ENCODE data around the gene RRP1.

Gene RRP1

GRCh38 chr21:43806017-43806710, 16.8 kb downstream of the RRP1 start:
- H3K4me3 ChIP-seq = no peak overlapping the region

GRCh38 chr21:43808367-43808766, 19.0 kb downstream of the RRP1 start:
- H3K9ac ChIP-seq (ENCODE audit: insufficient read length) = no peak overlapping the region
- no peak for DNase-seq (ENCODE audit: low read depth, low spot score)
- peaks cover 4% of the 10 kb centered on the region; the same call in 1 of the 2 replicates for H3K36me3 ChIP-seq (ENCODE audit: insufficient read depth, low read length)
- H3K4me3 ChIP-seq = no peak overlapping the region
- no peaks in the 10 kb centered on the region for H3K9me3 ChIP-seq (ENCODE audit: low read depth, low read length)
- no peak overlapping the region for H3K27ac ChIP-seq
- no peak for TF ChIP-seq FOXP2 (optimal IDR thresholded peaks at IDR 0.05; ENCODE audit: control extremely low read depth, extremely low read length, insufficient read depth)
- TF ChIP-seq EZH2 (IDR thresholded peaks at IDR 0.05) = no peak
- TF ChIP-seq POLR2AphosphoS5 (IDR thresholded peaks at IDR 0.05; ENCODE audit: borderline replicate concordance, low read depth, low read length) = no peak

More at GRCh38 chr21:43806017-43806710, 16.8 kb downstream of the RRP1 start:
- no peaks in the 10 kb centered on the region for H3K9me3 ChIP-seq (ENCODE audit: low read depth, low read length)
- DNase-seq (ENCODE audit: low read depth, low spot score) = no peak
- TF ChIP-seq POLR2AphosphoS5 (IDR thresholded peaks at IDR 0.05; ENCODE audit: borderline replicate concordance, low read depth, low read length) = no peak
- peaks cover 25% of the 10 kb centered on the region; the same call in 1 of the 2 replicates for H3K36me3 ChIP-seq (ENCODE audit: insufficient read depth, low read length)
- no peak overlapping the region for H3K9ac ChIP-seq (ENCODE audit: insufficient read length)
- peak overlapping the region; percentile 64 for H3K27ac ChIP-seq

GRCh38 chr21:43808832-43809251, 19.5 kb downstream of the RRP1 start:
- no peak for DNase-seq (ENCODE audit: low read depth, low spot score)
- H3K4me3 ChIP-seq = no peak overlapping the region
- no peaks in the 10 kb centered on the region for H3K9me3 ChIP-seq (ENCODE audit: low read depth, low read length)
- peaks cover 2% of the 10 kb centered on the region; the same call in 1 of the 2 replicates for H3K36me3 ChIP-seq (ENCODE audit: insufficient read depth, low read length)
- no peak overlapping the region for H3K27ac ChIP-seq
- no peak overlapping the region for H3K9ac ChIP-seq (ENCODE audit: insufficient read length)
- TF ChIP-seq POLR2AphosphoS5 (IDR thresholded peaks at IDR 0.05; ENCODE audit: borderline replicate concordance, low read depth, low read length) = no peak
- no peak for TF ChIP-seq FOXP2 (optimal IDR thresholded peaks at IDR 0.05; ENCODE audit: control extremely low read depth, extremely low read length, insufficient read depth)
- TF ChIP-seq EZH2 (IDR thresholded peaks at IDR 0.05) = no peak

GRCh38 chr21:43809346-43809799, 20.0 kb downstream of the RRP1 start:
- no peaks in the 10 kb centered on the region for H3K36me3 ChIP-seq (ENCODE audit: insufficient read depth, low read length)
- no peak overlapping the region for H3K27ac ChIP-seq
- no peak overlapping the region for H3K9ac ChIP-seq (ENCODE audit: insufficient read length)
- no peak overlapping the region for H3K4me3 ChIP-seq
- TF ChIP-seq EZH2 (IDR thresholded peaks at IDR 0.05) (no peak), FOXP2 (optimal IDR thresholded peaks at IDR 0.05; ENCODE audit: control extremely low read depth, extremely low read length, insufficient read depth) (no peak), POLR2AphosphoS5 (IDR thresholded peaks at IDR 0.05; ENCODE audit: borderline replicate concordance, low read depth, low read length) (no peak)
- H3K9me3 ChIP-seq (ENCODE audit: low read depth, low read length) = no peaks in the 10 kb centered on the region
- no peak for DNase-seq (ENCODE audit: low read depth, low spot score)

GRCh38 chr21:43809853-43810504, 20.6 kb downstream of the RRP1 start:
- Histone ChIP-seq H3K36me3 (ENCODE audit: insufficient read depth, low read length) (no peaks in the 10 kb centered on the region), H3K4me3 (no peak overlapping the region), H3K27ac (no peak overlapping the region), H3K9me3 (ENCODE audit: low read depth, low read length) (no peaks in the 10 kb centered on the region), H3K9ac (ENCODE audit: insufficient read length) (no peak overlapping the region)
- DNase-seq (ENCODE audit: low read depth, low spot score) = no peak
- TF ChIP-seq EZH2 (IDR thresholded peaks at IDR 0.05) (no peak), POLR2AphosphoS5 (IDR thresholded peaks at IDR 0.05; ENCODE audit: borderline replicate concordance, low read depth, low read length) (no peak), FOXP2 (optimal IDR thresholded peaks at IDR 0.05; ENCODE audit: control extremely low read depth, extremely low read length, insufficient read depth) (no peak)

DNA sequence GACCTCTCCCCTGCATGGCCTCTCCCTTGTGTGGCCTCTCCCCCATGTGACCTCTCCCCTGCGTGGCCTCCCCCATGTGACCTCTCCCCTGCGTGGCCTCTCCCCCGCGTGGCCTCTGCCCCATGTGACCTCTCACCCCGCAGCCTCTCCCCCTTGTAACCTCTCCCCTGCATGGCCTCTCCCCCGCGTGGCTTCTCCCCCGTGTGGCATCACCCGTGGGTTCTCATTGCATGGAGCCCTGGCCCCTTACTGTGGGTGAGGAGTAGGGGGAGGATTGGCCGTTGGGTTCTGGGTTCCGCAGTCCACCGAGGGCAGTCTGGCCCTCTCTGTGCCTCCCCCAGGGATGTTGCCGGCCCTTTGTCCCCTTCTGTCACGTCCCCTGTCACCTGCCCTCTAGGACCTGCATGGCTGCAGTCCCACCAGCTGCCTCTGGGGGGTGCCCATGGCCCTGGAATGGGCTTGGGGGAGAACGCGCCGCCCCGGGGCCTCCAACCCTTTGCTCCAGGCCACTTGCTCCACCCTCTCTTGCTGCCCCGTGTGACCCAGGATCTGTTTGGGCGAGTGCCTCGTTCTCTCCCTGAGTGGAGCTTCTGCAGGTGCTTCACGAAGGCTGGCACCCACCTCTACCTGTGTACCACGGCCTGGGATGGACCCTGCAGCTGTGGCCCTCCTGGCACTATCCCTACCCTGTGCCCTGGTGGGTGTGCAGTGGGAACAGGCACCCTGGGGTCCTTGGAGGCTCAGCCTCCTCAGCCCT, 21.3 kb downstream of the RRP1 start:
- no peak overlapping the region for H3K27ac ChIP-seq
- no peaks in the 10 kb centered on the region for H3K9me3 ChIP-seq (ENCODE audit: low read depth, low read length)
- TF ChIP-seq FOXP2 (optimal IDR thresholded peaks at IDR 0.05; ENCODE audit: control extremely low read depth, extremely low read length, insufficient read depth) = peak; percentile 36
- TF ChIP-seq POLR2AphosphoS5 (IDR thresholded peaks at IDR 0.05; ENCODE audit: borderline replicate concordance, low read depth, low read length) = no peak
- H3K4me3 ChIP-seq = 0 out of 2 replicates have a peak overlapping the region, but pooled peaks have one; percentile 25
- no peak overlapping the region for H3K9ac ChIP-seq (ENCODE audit: insufficient read length)
- no peaks in the 10 kb centered on the region for H3K36me3 ChIP-seq (ENCODE audit: insufficient read depth, low read length)
- no peak for DNase-seq (ENCODE audit: low read depth, low spot score)

- no peak overlapping the region for H3K4me3 ChIP-seq
- no peaks in the 10 kb centered on the region for H3K9me3 ChIP-seq (ENCODE audit: low read depth, low read length)
- DNase-seq (ENCODE audit: low read depth, low spot score) = no peak
- no peaks in the 10 kb centered on the region for H3K36me3 ChIP-seq (ENCODE audit: insufficient read depth, low read length)
- TF ChIP-seq EZH2 (IDR thresholded peaks at IDR 0.05) (no peak), FOXP2 (optimal IDR thresholded peaks at IDR 0.05; ENCODE audit: control extremely low read depth, extremely low read length, insufficient read depth) (no peak), POLR2AphosphoS5 (IDR thresholded peaks at IDR 0.05; ENCODE audit: borderline replicate concordance, low read depth, low read length) (no peak)
- H3K27ac ChIP-seq = no peak overlapping the region
- H3K9ac ChIP-seq (ENCODE audit: insufficient read length) = no peak overlapping the region
Measured at GRCh38 chr21:43811262-43812105, 22.1 kb downstream of the RRP1 start.

All from SK-N-MC (cell line).